Measurements from ENCODE around the gene ZNF254. TPM values are rescaled to one million over a fixed set of nuclear protein-coding genes. Genes with fewer than 3 reads are reported as not detected.

ZNF254 gene
- total RNA-seq, 4 donors from 2014 or later, result 6.1 to 18.3 (median 8.8) TPM

DNA sequence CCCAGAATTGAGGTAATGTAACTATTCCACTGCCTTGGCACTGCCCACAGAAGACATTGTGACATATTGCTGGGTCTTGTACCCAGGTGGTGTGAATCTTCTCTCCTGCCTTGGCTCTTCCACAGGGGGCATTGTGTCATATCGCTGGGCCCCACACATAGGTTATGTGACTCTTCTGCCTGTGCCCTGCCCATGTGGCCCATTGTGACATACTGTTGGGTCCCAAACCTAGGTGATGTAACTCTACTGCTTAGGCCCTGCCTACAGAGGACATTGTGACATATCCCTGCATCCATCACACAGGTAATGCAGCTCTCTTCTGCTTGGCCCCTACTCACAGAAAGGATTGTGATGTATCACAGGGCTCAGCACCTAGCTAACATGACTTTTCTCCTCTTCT lies 37.5 kb upstream of the ZNF254 start:
- Histone ChIP-seq H3K9me3 (no peaks in the 10 kb centered on the region), H3K36me3 (peaks cover 4 to 95% (median 42%) of the 10 kb centered on the region in 3 donors), H3K27me3 (no peaks in the 10 kb centered on the region), H3K4me1 (peaks cover 0 to under 1% (median 0%) of the 10 kb centered on the region in 3 donors), H3K27ac (no peak overlapping the region), H3K4me3 (no peak overlapping the region)
- DNase-seq, result no peak
- WGBS, 2 donors, result no CpG with 5 or more reads among the region's 1 CpG
- intact Hi-C loops (cut with DNase I), result no loop called here
- no peak for TF ChIP-seq POLR2A (IDR thresholded peaks at IDR 0.05)
- TF ChIP-seq, protein P1, sequence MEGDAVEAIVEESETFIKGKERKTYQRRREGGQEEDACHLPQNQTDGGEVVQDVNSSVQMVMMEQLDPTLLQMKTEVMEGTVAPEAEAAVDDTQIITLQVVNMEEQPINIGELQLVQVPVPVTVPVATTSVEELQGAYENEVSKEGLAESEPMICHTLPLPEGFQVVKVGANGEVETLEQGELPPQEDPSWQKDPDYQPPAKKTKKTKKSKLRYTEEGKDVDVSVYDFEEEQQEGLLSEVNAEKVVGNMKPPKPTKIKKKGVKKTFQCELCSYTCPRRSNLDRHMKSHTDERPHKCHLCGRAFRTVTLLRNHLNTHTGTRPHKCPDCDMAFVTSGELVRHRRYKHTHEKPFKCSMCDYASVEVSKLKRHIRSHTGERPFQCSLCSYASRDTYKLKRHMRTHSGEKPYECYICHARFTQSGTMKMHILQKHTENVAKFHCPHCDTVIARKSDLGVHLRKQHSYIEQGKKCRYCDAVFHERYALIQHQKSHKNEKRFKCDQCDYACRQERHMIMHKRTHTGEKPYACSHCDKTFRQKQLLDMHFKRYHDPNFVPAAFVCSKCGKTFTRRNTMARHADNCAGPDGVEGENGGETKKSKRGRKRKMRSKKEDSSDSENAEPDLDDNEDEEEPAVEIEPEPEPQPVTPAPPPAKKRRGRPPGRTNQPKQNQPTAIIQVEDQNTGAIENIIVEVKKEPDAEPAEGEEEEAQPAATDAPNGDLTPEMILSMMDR (IDR thresholded peaks at IDR 0.05), result no peak

DNA sequence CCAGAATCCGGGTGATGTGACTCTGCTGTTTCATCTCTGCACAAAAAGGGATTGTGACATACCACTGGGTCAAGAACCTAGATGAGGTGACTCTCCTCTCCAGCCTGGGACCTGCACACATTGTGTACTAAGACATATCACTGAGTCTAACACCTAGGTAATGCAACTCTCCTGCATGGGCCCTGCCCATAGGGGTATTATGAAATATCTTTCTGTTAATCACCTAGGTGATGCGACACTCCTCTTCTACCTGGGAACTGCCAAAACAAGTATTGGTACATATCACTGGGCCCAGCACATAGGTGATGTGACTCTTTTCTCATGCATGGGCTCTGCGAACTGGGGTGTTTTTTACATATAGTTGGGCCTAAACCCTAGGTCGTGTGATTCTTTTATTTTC lies 35.5 kb upstream of the ZNF254 start:
- peak overlapping the region in 2 of 4 donors; percentile 5 to 40 for H3K27ac ChIP-seq
- DNase-seq, result no peak
- H3K36me3 ChIP-seq, result peaks cover 4 to 99% (median 42%) of the 10 kb centered on the region in 3 donors
- H3K4me1 ChIP-seq, result peaks cover 0 to 3% (median 0%) of the 10 kb centered on the region in 3 donors
- 81 to 82% methylated on average over 4 of the region's 4 CpGs for WGBS, 2 donors
- H3K4me3 ChIP-seq, result no peak overlapping the region
- intact Hi-C loops (cut with DNase I), result no loop called here
- no peak for TF ChIP-seq POLR2A (IDR thresholded peaks at IDR 0.05)
- TF ChIP-seq, protein P1 (IDR thresholded peaks at IDR 0.05), result no peak
- H3K27me3 ChIP-seq, result no peaks in the 10 kb centered on the region
- no peaks in the 10 kb centered on the region for H3K9me3 ChIP-seq

DNA sequence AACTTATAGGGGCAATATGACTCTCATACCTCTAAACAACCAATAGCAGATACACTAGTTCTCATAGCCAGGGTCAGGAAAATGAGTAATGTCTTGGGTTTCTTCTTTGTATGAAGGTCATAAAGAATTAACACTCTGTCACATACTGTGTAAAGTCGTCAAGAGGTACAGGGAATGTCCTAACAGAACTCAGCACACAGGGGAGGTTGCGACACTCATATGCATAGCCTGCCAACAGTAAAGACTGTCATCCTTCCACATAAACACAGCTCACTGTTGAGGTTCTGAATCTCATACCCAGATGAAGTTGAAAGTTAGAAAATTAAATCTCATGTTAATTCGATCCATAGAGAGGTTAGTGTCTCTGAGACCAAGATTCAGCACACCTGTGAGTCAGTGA lies 34.2 kb upstream of the ZNF254 start:
- Histone ChIP-seq H3K27me3 (no peaks in the 10 kb centered on the region), H3K27ac (no peak overlapping the region), H3K9me3 (no peaks in the 10 kb centered on the region), H3K4me1 (peaks cover 0 to 3% (median 0%) of the 10 kb centered on the region in 3 donors), H3K36me3 (peaks cover 4 to 97% (median 35%) of the 10 kb centered on the region in 3 donors), H3K4me3 (no peak overlapping the region)
- no peak for DNase-seq
- TF ChIP-seq, protein P1 (IDR thresholded peaks at IDR 0.05), result no peak
- TF ChIP-seq POLR2A (IDR thresholded peaks at IDR 0.05), result no peak
- WGBS, 2 donors, result 70 to 71% methylated on average over 3 of the region's 3 CpGs
- intact Hi-C loops (cut with DNase I), result no loop called here

DNA sequence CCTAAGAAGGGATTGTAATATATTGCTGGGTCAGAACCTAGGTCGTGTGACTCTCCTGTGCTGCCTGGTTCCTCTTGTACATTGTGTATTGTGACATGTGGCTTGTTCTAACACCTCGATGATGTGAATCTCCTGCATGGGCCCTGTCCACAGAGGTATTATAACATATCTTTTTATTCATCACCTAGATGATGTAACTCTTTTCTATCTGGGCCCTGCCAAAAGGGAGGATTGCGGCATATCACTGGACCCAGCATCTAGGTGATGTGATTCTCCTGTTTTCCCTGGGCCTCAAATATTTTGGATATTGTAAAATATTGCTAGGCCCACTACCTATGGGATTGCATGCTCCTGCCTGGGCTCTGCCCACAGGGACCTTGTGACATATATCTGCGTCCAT lies 33.4 kb upstream of the ZNF254 start:
- intact Hi-C loops (cut with DNase I), result no loop called here
- peaks cover 0 to 97% (median 27%) of the 10 kb centered on the region in 3 donors for H3K36me3 ChIP-seq
- 80 to 81% methylated on average over 4 of the region's 4 CpGs for WGBS, 2 donors

More for the DNA sequence above, 33.4 kb upstream of the ZNF254 start:
- Histone ChIP-seq H3K4me1 (peaks cover 0 to 3% (median 0%) of the 10 kb centered on the region in 3 donors), H3K4me3 (no peak overlapping the region), H3K27ac (no peak overlapping the region), H3K9me3 (no peaks in the 10 kb centered on the region), H3K27me3 (no peaks in the 10 kb centered on the region)
- no peak for TF ChIP-seq POLR2A (IDR thresholded peaks at IDR 0.05)
- TF ChIP-seq, protein P1 (IDR thresholded peaks at IDR 0.05), result no peak
- DNase-seq, result no peak

Data from esophagus squamous epithelium (tissue), 5 donors.